ENCODE results near the gene HRK. TPM values are rescaled to one million over a fixed set of nuclear protein-coding genes. Genes with fewer than 3 reads are reported as not detected.

Gene HRK
- total and polyA plus RNA-seq, 2 of the 8 experiments (the other 6 are each of a cell fraction or from before 2014, with no cell fraction given) = 1.6 to 2.7 TPM

DNA sequence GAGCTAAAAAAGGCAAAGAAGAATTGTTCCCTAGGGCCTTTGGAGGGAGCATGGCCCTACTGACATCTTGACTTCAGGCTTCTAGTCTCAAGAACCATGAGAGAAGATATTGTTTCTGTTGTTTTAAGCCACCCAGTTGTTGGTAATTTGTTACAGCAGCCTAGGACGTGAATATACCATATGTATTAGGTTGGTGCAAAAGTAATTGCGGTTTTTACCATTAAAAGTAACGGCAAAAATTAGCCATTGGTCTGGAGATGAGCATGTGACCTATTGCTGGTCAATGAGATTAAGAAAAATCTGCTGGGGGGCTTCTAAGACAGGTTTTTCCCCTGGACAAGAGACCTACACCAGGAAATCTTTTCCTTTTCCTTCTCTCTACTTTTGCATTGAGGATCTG is 9.8 kb upstream of the HRK start (continued):
- TF ChIP-seq SIX5 (IDR thresholded peaks at IDR 0.05; ENCODE audit: low read depth, low read length) = no peak
- no peak for TF ChIP-seq SIRT6 (IDR thresholded peaks at IDR 0.05; ENCODE audit: low read length)
- TF ChIP-seq GTF2F1 (IDR thresholded peaks at IDR 0.05; ENCODE audit: borderline replicate concordance, low read depth, low read length) = no peak
- TF ChIP-seq, protein P1, sequence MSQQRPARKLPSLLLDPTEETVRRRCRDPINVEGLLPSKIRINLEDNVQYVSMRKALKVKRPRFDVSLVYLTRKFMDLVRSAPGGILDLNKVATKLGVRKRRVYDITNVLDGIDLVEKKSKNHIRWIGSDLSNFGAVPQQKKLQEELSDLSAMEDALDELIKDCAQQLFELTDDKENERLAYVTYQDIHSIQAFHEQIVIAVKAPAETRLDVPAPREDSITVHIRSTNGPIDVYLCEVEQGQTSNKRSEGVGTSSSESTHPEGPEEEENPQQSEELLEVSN (IDR thresholded peaks at IDR 0.05) = no peak
- no peak for TF ChIP-seq RBBP5 (IDR thresholded peaks at IDR 0.05; ENCODE audit: borderline replicate concordance, low read depth, low read length)
- TF ChIP-seq EP300 (IDR thresholded peaks at IDR 0.05; ENCODE audit: borderline replicate concordance in 1 of 2, low read depth in 2 of 2, low read length in 2 of 2) = no peak
- no peak for TF ChIP-seq SRF (IDR thresholded peaks at IDR 0.05; ENCODE audit: low read depth, low read length)
- TF ChIP-seq SIN3A (conservative IDR thresholded peaks at IDR 0.05 in 1 of 2, IDR thresholded peaks at IDR 0.05 in 1 of 2; ENCODE audit: low read depth in 1 of 2, low read length in 2 of 2) = no peak
